Lower leg skin (tissue), 3 donors: ENCODE results near the gene CAPN13.

Experiments used
- POLR2A ChIP-seq, 2 donors: fragments of 450-650 bp; IDR thresholded peaks; one replicate each; pipeline ENCODE4 v1.6.1; 2016 to 2017; ENCODE audit warnings: antibody characterized with exemption in 2 of 2, mild to moderate bottlenecking in 1 of 2, moderate library complexity in 1 of 2
- TF ChIP-seq, protein P1 (sequence below), 3 donors: fragments of 450-650 bp; IDR thresholded peaks; one replicate each; pipeline ENCODE4 v1.5.1; 2016; ENCODE audit warnings: antibody characterized with exemption in 3 of 3, mild to moderate bottlenecking in 3 of 3, moderate library complexity in 2 of 3

GRCh38 chr2:30705056-30705455 lies 102.2 kb downstream of the CAPN13 start:
- TF ChIP-seq, protein P1, sequence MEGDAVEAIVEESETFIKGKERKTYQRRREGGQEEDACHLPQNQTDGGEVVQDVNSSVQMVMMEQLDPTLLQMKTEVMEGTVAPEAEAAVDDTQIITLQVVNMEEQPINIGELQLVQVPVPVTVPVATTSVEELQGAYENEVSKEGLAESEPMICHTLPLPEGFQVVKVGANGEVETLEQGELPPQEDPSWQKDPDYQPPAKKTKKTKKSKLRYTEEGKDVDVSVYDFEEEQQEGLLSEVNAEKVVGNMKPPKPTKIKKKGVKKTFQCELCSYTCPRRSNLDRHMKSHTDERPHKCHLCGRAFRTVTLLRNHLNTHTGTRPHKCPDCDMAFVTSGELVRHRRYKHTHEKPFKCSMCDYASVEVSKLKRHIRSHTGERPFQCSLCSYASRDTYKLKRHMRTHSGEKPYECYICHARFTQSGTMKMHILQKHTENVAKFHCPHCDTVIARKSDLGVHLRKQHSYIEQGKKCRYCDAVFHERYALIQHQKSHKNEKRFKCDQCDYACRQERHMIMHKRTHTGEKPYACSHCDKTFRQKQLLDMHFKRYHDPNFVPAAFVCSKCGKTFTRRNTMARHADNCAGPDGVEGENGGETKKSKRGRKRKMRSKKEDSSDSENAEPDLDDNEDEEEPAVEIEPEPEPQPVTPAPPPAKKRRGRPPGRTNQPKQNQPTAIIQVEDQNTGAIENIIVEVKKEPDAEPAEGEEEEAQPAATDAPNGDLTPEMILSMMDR (IDR thresholded peaks at IDR 0.05): no peak
- no peak for TF ChIP-seq POLR2A (IDR thresholded peaks at IDR 0.05)
